IPS-20b (cell line): ENCODE results near the gene TGFB1I1.

ENCODE experiments used
- H3K27ac ChIP-seq: one replicate; pipeline ENCODE4 v1.5.1; 2013; ENCODE audit warnings: low read length
- H3K27me3 ChIP-seq: 2 replicates; pipeline ENCODE4 v1.6.1; 2013; ENCODE audit warnings: mild to moderate bottlenecking, low read length, inconsistent platforms; ENCODE audit not compliant: insufficient read depth
- H3K36me3 ChIP-seq: 2 replicates; pipeline ENCODE4 v1.6.1; 2013; ENCODE audit warnings: low read depth, mild to moderate bottlenecking, inconsistent platforms, low read length, moderate library complexity; ENCODE audit not compliant: insufficient read depth
- H3K4me1 ChIP-seq: 2 replicates; pipeline ENCODE4 v1.6.1; 2013; ENCODE audit warnings: mild to moderate bottlenecking, control low read depth, inconsistent platforms, low read length, moderate library complexity; ENCODE audit not compliant: insufficient read depth
- H3K4me3 ChIP-seq: 2 replicates; pipeline ENCODE4 v1.5.1; 2013; ENCODE audit warnings: mild to moderate bottlenecking, low read length, inconsistent platforms
- H3K9ac ChIP-seq: 2 replicates; pipeline ENCODE4 v1.6.1; 2013; ENCODE audit warnings: low read depth, mild to moderate bottlenecking, inconsistent platforms, low read length, moderate library complexity
- H3K9me3 ChIP-seq: 2 replicates; pipeline ENCODE4 v1.6.1; 2013; ENCODE audit warnings: mild to moderate bottlenecking, low read depth, low read length, inconsistent platforms; ENCODE audit not compliant: insufficient read depth

TGFB1I1 gene

GRCh38 chr16:31464781-31465260 lies 7.1 kb upstream of the TGFB1I1 start:
- H3K4me1 ChIP-seq = no peaks in the 10 kb centered on the region
- no peak overlapping the region for H3K9ac ChIP-seq
- no peaks in the 10 kb centered on the region for H3K27me3 ChIP-seq
- no peak overlapping the region for H3K27ac ChIP-seq
- peaks cover 7% of the 10 kb centered on the region; the same call in 1 of the 2 replicates for H3K36me3 ChIP-seq
- no peak overlapping the region for H3K4me3 ChIP-seq
- H3K9me3 ChIP-seq = no peaks in the 10 kb centered on the region

GRCh38 chr16:31465788-31466370 lies 6.1 kb upstream of the TGFB1I1 start:
- no peaks in the 10 kb centered on the region for H3K4me1 ChIP-seq
- H3K4me3 ChIP-seq = no peak overlapping the region
- no peak overlapping the region for H3K27ac ChIP-seq
- H3K36me3 ChIP-seq = peaks cover 7% of the 10 kb centered on the region; the same call in 1 of the 2 replicates
- no peaks in the 10 kb centered on the region for H3K9me3 ChIP-seq
- H3K27me3 ChIP-seq = peaks cover 5% of the 10 kb centered on the region; the same call in 1 of the 2 replicates
- no peak overlapping the region for H3K9ac ChIP-seq

- no peak overlapping the region for H3K27ac ChIP-seq
Observed at GRCh38 chr16:31466381-31466841, 5.5 kb upstream of the TGFB1I1 start.

GRCh38 chr16:31467151-31467773 lies 4.7 kb upstream of the TGFB1I1 start:
- Histone ChIP-seq H3K4me1 (peaks cover 5% of the 10 kb centered on the region; the same call in 1 of the 2 replicates), H3K9ac (no peak overlapping the region), H3K27ac (no peak overlapping the region), H3K9me3 (no peaks in the 10 kb centered on the region), H3K36me3 (peaks cover 7% of the 10 kb centered on the region; the same call in 1 of the 2 replicates), H3K4me3 (no peak overlapping the region), H3K27me3 (peaks cover 16% of the 10 kb centered on the region)

More at GRCh38 chr16:31466381-31466841, 5.5 kb upstream of the TGFB1I1 start:
- peaks cover 4% of the 10 kb centered on the region; the same call in 1 of the 2 replicates for H3K4me1 ChIP-seq
- H3K27me3 ChIP-seq = peaks cover 10% of the 10 kb centered on the region
- H3K36me3 ChIP-seq = peaks cover 7% of the 10 kb centered on the region; the same call in 1 of the 2 replicates
- no peak overlapping the region for H3K4me3 ChIP-seq
- H3K9ac ChIP-seq = no peak overlapping the region
- no peaks in the 10 kb centered on the region for H3K9me3 ChIP-seq

GRCh38 chr16:31467858-31468257 lies 4.1 kb upstream of the TGFB1I1 start:
- Histone ChIP-seq H3K9me3 (no peaks in the 10 kb centered on the region), H3K27ac (no peak overlapping the region), H3K27me3 (peaks cover 22% of the 10 kb centered on the region), H3K36me3 (peaks cover 7% of the 10 kb centered on the region; the same call in 1 of the 2 replicates), H3K9ac (no peak overlapping the region), H3K4me3 (no peak overlapping the region), H3K4me1 (peaks cover 5% of the 10 kb centered on the region; the same call in 1 of the 2 replicates)

GRCh38 chr16:31470615-31471014 lies 1.3 kb upstream of the TGFB1I1 start:
- Histone ChIP-seq H3K4me1 (peaks cover 5% of the 10 kb centered on the region; the same call in 1 of the 2 replicates), H3K9ac (no peak overlapping the region), H3K36me3 (peaks cover 1% of the 10 kb centered on the region; the same call in 1 of the 2 replicates), H3K27me3 (peaks cover 50% of the 10 kb centered on the region), H3K9me3 (no peaks in the 10 kb centered on the region), H3K4me3 (no peak overlapping the region), H3K27ac (no peak overlapping the region)

- no peak overlapping the region for H3K27ac ChIP-seq
- H3K9ac ChIP-seq = peak overlapping the region; percentile 9; the same call in 1 of the 2 replicates
- peaks cover 5% of the 10 kb centered on the region; the same call in 1 of the 2 replicates for H3K4me1 ChIP-seq
- peaks cover 57% of the 10 kb centered on the region for H3K27me3 ChIP-seq
- no peaks in the 10 kb centered on the region for H3K9me3 ChIP-seq
- H3K4me3 ChIP-seq = peak overlapping the region; percentile 75
- H3K36me3 ChIP-seq = no peaks in the 10 kb centered on the region
Observed at GRCh38 chr16:31471241-31471874, 594 bp upstream of the TGFB1I1 start.

GRCh38 chr16:31472709-31473203 lies 804 bp downstream of the TGFB1I1 start:
- Histone ChIP-seq H3K27ac (no peak overlapping the region), H3K9me3 (no peaks in the 10 kb centered on the region), H3K27me3 (peaks cover 61% of the 10 kb centered on the region), H3K4me1 (peaks cover 5% of the 10 kb centered on the region; the same call in 1 of the 2 replicates), H3K36me3 (no peaks in the 10 kb centered on the region), H3K9ac (peak overlapping the region; percentile 59; the same call in 1 of the 2 replicates), H3K4me3 (peak overlapping the region; percentile 75)

- peaks cover 5% of the 10 kb centered on the region; the same call in 1 of the 2 replicates for H3K4me1 ChIP-seq
- H3K27ac ChIP-seq = no peak overlapping the region
- H3K36me3 ChIP-seq = no peaks in the 10 kb centered on the region
- H3K4me3 ChIP-seq = no peak overlapping the region
- H3K9ac ChIP-seq = no peak overlapping the region
- peaks cover 67% of the 10 kb centered on the region for H3K27me3 ChIP-seq
- no peaks in the 10 kb centered on the region for H3K9me3 ChIP-seq
Observed at GRCh38 chr16:31473264-31473984, 1.5 kb downstream of the TGFB1I1 start.

- Histone ChIP-seq H3K36me3 (no peaks in the 10 kb centered on the region), H3K9me3 (no peaks in the 10 kb centered on the region), H3K4me1 (peaks cover 5% of the 10 kb centered on the region; the same call in 1 of the 2 replicates), H3K4me3 (no peak overlapping the region), H3K27me3 (peaks cover 74% of the 10 kb centered on the region), H3K9ac (no peak overlapping the region), H3K27ac (no peak overlapping the region)
Observed at GRCh38 chr16:31474173-31474714, 2.3 kb downstream of the TGFB1I1 start.
